Upper lobe of right lung (tissue), 1 donor: Measurements from ENCODE around the gene ADARB1. TPM values are rescaled to one million over a fixed set of nuclear protein-coding genes. Genes with fewer than 3 reads are reported as not detected.

ENCODE experiments used
- ATAC-seq: fragments of 200-7000 bp; cut with Tn5 transposase; one replicate; pipeline ENCODE4 v1.9.1; 2020; ENCODE audit warnings: mild to moderate bottlenecking, moderate library complexity
- DNase-seq: peaks from one replicate; pipeline ENCODE4 v3.0.0-alpha.2; 2020
- H3K27ac ChIP-seq: fragments of 200-600 bp; one replicate; pipeline ENCODE4 v1.8.0; 2022
- H3K27me3 ChIP-seq: fragments of 200-600 bp; one replicate; pipeline ENCODE4 v1.8.0; 2022; ENCODE audit warnings: mild to moderate bottlenecking
- H3K36me3 ChIP-seq: fragments of 200-600 bp; one replicate; pipeline ENCODE4 v1.8.0; 2022
- H3K4me1 ChIP-seq: fragments of 200-600 bp; one replicate; pipeline ENCODE4 v1.8.0; 2022
- H3K4me3 ChIP-seq: fragments of 200-600 bp; one replicate; pipeline ENCODE4 v1.8.0; 2022; ENCODE audit warnings: mild to moderate bottlenecking
- H3K9me3 ChIP-seq: fragments of 200-600 bp; one replicate; pipeline ENCODE4 v1.8.0; 2022
- intact Hi-C: fragments of 100-400 bp; cut with DNase I; formaldehyde crosslinking; loops from one replicate; pipeline ENCODE4 v1.11.0; 2022
- total RNA-seq: library from RNA; stranded (reverse); fragmentation: NEBNext Ultra II Directional; extraction: Animal tissue kit (Norgen Biotek cat#: 25700); gene quantifications from one replicate; pipeline ENCODE4 v1.2.1, GENCODE V29; 2021
- TF ChIP-seq, protein P1 (sequence below): fragments of 200-600 bp; IDR thresholded peaks from one replicate; pipeline ENCODE4 v1.8.0; 2022; ENCODE audit warnings: antibody characterized with exemption
- donor health status: DM: no; HTN: yes; CAD: no; lungs with severe emphysema.

ADARB1 gene
- total RNA-seq, 1 donor from 2014 or later = 73.6 TPM

DNA sequence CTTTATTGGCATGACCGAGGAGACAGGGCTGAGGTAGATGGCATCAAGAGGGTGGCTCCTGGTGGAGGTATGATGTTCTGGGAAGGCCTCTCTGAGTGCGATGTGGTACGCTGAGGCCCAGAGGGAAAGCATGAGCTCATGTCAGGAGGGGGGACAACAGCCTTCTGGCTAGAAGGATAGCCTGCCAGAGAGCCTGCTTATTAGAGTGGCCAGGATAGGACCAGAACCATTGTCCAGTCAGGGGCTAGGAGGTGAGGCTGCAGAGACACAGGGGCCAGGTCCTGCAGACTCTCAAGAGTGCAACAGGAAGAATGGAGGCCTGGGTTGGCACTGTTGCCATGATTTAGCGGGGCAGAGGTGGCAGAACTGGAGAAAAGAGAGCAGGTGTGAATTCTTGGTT is 7.3 kb downstream of the ADARB1 start:
- Histone ChIP-seq H3K9me3 (no peaks in the 10 kb centered on the region), H3K27me3 (no peaks in the 10 kb centered on the region), H3K27ac (no peak overlapping the region), H3K4me1 (peaks cover 44% of the 10 kb centered on the region), H3K36me3 (no peaks in the 10 kb centered on the region), H3K4me3 (no peak overlapping the region)
- intact Hi-C loops = no loop called here
- no peak for DNase-seq
- TF ChIP-seq, protein P1, sequence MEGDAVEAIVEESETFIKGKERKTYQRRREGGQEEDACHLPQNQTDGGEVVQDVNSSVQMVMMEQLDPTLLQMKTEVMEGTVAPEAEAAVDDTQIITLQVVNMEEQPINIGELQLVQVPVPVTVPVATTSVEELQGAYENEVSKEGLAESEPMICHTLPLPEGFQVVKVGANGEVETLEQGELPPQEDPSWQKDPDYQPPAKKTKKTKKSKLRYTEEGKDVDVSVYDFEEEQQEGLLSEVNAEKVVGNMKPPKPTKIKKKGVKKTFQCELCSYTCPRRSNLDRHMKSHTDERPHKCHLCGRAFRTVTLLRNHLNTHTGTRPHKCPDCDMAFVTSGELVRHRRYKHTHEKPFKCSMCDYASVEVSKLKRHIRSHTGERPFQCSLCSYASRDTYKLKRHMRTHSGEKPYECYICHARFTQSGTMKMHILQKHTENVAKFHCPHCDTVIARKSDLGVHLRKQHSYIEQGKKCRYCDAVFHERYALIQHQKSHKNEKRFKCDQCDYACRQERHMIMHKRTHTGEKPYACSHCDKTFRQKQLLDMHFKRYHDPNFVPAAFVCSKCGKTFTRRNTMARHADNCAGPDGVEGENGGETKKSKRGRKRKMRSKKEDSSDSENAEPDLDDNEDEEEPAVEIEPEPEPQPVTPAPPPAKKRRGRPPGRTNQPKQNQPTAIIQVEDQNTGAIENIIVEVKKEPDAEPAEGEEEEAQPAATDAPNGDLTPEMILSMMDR = no peak
- no peak for ATAC-seq

DNA sequence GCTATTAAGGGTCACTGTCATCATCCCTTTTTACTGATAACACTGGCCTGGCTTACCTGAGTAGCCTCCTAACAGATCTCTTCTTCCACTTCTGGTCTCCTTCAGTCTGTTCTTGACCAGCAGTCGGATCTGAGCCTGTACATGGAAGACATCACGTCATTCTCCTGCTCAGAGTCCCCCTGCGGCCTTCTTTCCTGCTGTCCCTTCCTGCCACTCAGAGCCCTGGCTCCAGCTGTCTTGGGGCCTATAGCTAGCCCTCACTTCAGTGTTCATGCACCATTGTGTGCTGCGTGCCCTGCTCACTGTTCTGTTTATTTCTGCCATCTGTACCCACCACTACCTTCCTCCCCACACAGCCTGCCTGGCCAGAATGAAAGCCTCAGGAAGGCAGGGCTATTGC is 8.4 kb downstream of the ADARB1 start:
- TF ChIP-seq, protein P1 = no peak
- H3K9me3 ChIP-seq = no peaks in the 10 kb centered on the region
- no peak for DNase-seq
- H3K4me3 ChIP-seq = no peak overlapping the region
- H3K36me3 ChIP-seq = no peaks in the 10 kb centered on the region
- peaks cover 47% of the 10 kb centered on the region for H3K4me1 ChIP-seq
- H3K27ac ChIP-seq = no peak overlapping the region
- no peaks in the 10 kb centered on the region for H3K27me3 ChIP-seq
- ATAC-seq = no peak
- intact Hi-C loops = no loop called here

DNA sequence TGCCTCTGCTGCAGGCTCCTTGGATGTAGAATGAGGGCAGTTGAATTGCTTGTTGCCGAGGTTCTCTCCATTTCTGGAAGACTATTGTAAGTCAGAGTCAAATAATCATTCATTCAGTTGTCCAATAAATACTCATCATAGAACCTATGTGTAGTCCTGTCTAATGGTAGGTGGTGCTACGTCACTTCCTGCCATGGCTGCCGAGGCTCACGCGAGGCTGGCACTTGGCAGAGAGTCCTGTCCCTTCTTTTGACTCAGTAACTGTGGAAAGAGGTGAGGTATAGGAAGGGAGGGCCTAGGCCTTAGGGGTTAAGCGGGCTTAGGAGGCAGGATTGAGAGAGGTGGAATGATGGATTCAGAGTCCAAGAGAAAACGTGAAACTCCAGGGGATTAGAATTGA is 9.7 kb downstream of the ADARB1 start:
- Histone ChIP-seq H3K36me3 (no peaks in the 10 kb centered on the region), H3K9me3 (no peaks in the 10 kb centered on the region), H3K4me3 (no peak overlapping the region), H3K27me3 (no peaks in the 10 kb centered on the region), H3K27ac (no peak overlapping the region), H3K4me1 (peaks cover 34% of the 10 kb centered on the region)
- ATAC-seq (no peak), DNase-seq (no peak)
- intact Hi-C loops = no loop called here
- TF ChIP-seq, protein P1 = no peak

DNA sequence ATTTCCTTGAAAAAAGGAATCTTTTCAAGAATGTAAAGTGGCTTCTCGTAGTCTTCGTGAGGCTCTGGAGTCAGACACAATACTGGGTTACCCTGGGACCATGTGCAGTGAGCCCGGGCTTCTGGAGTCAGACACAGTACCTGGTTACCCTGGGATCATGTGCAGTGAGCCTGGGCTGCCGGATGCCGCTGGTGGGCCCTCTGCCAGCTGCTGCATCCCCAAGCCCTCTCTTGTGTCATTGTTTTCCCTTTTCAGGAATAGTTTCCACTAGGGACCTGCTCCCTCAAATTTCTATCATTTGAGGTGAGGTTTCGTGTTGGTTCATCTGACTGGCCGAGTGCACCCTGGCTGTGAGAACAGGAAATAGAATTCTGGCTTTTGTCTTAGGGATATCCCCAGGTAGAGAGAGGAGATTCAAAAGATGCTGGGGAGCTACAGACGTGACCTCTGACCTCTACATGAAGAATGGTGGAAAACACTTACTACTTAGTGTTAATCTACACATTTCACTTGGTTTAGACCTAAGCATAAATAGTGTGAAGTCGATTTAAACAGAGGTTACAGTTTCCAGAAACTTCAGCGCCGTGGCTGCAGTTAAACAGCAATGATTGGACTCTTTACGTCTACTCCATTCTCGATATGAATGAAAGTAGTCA is 10.6 kb downstream of the ADARB1 start:
- H3K9me3 ChIP-seq = no peaks in the 10 kb centered on the region
- no peak overlapping the region for H3K27ac ChIP-seq
- no peak overlapping the region for H3K4me3 ChIP-seq
- no peaks in the 10 kb centered on the region for H3K27me3 ChIP-seq
- peaks cover 27% of the 10 kb centered on the region for H3K4me1 ChIP-seq
- no peak for DNase-seq
- intact Hi-C loops = no loop called here
- TF ChIP-seq, protein P1 = no peak
- ATAC-seq = no peak
- H3K36me3 ChIP-seq = no peaks in the 10 kb centered on the region

DNA sequence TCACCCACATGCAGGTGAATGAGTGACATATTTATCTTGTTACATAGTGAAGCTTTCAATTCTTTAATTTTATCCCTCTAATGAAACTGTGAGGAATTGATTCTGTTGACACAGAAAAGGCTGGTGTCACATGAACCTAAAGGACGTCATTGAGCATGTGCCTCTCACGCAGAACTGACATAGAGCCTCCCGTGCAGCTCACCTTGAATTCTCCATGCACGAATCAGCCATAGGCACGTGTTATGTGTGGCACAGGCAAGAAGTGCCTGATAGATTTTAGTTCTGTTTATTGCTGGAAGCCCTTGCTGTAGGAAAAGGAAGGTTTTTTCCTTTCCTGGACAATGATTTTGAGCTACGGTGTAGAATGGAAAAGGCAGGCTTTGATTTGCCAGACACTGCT is 11.3 kb downstream of the ADARB1 start:
- H3K36me3 ChIP-seq = no peaks in the 10 kb centered on the region
- DNase-seq (no peak), ATAC-seq (no peak)
- H3K27ac ChIP-seq = no peak overlapping the region
- no peak overlapping the region for H3K4me3 ChIP-seq
- intact Hi-C loops = no loop called here
- H3K4me1 ChIP-seq = peaks cover 22% of the 10 kb centered on the region
- TF ChIP-seq, protein P1 = no peak
- H3K27me3 ChIP-seq = no peaks in the 10 kb centered on the region
- H3K9me3 ChIP-seq = no peaks in the 10 kb centered on the region
